Measurements from ENCODE around the gene TRPM1.
"Not testable (repeated sequence)": the region's sequence is repeated elsewhere in the genome, so short reads cannot be mapped to it uniquely, and the experiment has no call there.

TRPM1 gene

DNA sequence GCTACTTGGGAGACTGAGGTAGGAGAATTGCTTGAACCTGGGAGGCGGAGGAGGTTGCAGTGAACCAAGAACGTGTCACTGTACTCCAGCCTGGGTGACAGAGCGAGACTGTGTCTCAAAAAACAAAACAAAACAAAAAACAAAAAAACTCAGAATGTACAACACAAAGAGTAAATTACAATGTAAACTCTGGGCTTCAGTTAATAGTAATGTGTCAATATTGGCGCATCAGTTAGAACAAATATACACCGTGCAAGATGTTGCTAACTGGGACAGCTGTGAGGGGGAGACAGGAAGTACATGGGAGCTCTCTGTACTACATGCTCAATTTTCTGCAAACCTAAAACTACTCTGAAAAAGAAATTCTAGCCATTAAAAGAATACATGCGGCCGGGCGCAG lies 23.5 kb upstream of the TRPM1 start:
- DNase-seq (ENCODE audit: low read depth in 1 of 2, low spot score in 1 of 2) = no peak

- DNase-seq (ENCODE audit: low read depth in 1 of 2, low spot score in 1 of 2) = no peak
Observed at GRCh38 chr15:31116423-31117030, 15.0 kb upstream of the TRPM1 start.

DNA sequence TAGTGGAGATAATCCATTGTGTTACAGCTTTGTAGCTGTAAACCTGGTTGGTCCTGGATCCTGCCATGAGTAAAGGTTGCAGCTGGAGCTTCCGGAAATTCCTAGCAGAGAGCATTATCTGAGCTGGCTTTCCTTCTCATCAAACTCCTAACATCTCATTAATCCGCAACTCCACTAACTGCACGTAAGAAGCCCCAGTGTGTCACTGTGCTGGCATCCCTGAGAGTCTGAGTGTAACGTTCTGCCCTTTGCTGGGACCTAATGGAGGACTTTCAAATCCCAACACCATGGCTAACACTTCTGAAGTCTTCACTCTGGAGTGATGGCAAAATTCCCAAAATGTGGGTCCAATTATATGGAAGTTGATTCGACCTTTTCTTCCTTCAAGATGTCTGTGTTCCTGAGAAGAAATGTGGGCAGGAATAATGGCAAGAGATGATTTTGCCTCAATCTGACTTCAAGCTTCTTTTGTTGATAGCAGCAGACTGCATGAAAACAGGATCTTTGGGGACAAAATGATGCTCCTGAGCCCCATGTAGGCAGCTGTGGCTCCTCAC lies 9.6 kb upstream of the TRPM1 start:
- DNase-seq (ENCODE audit: low read depth in 1 of 2, low spot score in 1 of 2) = no peak

- no peak for DNase-seq (ENCODE audit: low read depth in 1 of 2, low spot score in 1 of 2)
Observed at GRCh38 chr15:31108836-31109235, 7.3 kb upstream of the TRPM1 start.

- DNase-seq (ENCODE audit: low read depth in 1 of 2, low spot score in 1 of 2) = no peak
Observed at GRCh38 chr15:31106495-31107300, 5.2 kb upstream of the TRPM1 start.

GRCh38 chr15:31104003-31104402 lies 2.5 kb upstream of the TRPM1 start:
- no peak for DNase-seq (ENCODE audit: low read depth in 1 of 2, low spot score in 1 of 2)

DNA sequence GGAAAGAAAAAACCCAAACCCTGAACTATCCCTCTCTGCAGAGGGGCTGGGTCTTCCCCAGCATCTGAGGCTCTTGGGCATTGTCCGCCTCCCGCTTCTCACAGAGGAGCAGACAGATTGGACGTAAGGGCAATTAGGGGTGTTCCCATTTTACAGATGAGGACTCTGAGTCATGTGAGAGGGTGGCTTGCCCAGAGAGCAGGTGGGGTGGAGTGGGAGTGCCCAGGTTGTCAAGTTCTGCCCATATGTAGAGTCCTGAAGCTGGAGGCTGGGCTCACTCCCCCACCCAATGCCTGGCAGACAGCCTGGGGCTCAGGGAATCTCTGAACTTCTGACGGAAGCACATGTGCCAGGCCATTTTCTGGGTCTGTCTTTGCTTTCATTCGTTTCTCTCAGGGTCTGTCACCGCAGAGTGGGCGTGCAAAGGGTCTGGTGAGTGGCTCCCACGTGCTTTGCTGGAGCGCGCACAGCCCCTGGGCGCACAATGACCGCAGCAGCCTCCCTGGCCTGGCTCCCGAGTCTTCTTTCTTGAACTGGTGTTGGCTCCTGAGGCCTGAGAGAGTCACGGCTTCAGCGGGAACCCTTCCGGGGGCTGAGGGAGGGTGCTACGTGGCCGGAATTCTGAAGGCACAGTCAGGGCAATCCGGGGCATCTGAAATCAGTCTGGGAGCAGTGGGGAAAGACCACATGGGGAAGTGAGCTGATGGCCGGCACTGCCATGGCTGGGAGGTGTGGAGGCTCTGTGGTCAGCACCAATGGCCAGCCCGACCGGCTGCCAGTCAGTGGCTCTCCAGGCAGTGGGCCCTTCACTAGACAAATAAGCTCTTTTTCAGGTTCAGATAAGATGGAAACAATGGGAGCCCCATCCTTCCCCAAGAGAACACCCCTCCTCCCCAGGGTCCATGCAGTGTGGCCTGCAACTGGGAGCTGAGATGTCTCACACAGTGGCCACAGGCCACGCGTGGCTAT lies 1.1 kb upstream of the TRPM1 start:
- DNase-seq (ENCODE audit: low read depth in 1 of 2, low spot score in 1 of 2) = no peak

- DNase-seq (ENCODE audit: low read depth in 1 of 2, low spot score in 1 of 2) = no peak
Observed at GRCh38 chr15:31102039-31102321, 455 bp upstream of the TRPM1 start.

DNA sequence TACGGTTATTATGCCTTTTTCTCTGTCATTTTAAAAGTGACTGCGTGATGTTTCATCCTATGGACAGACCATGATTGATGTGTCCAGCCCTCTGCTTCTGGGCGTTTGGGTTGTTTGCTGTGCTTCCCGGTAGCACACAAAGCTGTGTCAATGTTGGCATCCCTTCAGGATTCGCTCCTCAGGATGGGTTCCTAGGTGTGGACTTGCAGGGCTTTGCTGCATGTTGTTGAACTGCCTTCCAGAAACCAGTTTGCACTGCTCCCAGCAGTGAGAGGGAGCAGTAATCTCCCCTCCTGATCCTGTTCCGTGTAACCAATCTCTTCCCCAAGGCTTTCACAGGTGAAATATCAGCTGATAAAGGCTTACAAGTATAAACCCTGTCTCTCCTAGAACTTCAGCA lies 787 bp downstream of the TRPM1 start:
- no peak for DNase-seq (ENCODE audit: low read depth in 1 of 2, low spot score in 1 of 2)

DNA sequence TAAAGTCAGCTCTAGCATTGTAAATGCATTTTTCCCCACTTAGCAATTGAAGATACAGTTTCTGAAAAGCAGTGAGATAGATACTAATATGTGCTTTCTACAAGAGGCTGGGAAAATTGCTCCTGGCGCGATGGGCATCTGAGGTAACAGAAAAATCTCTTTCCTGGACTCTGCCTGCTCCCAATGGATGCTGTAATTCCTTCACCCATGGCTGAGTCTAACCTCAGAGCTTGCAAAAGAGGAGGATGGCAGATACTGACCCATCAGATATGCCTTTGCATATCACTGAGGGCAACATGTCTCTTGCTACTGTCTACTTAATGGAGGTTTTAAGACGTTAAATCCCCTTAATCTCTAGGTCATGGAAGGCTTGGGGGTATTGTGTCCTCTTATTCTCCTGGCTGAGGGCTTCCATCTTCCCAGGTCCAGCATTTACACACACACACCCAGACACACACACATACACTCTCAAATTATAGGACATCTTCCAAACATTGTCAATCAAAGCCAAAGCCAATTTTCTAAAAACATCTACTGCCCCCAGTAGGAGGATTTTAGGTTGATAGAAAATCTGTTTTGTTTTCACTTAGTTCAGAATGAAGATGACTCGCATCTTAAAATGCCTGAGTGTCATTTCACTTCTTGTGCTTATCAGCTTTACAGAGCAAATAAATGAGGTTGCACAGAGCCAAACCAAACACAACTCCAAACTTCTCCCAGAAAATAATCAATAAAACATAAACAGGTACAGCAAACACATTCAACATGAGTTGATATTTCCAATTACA lies 2.4 kb downstream of the TRPM1 start:
- no peak for DNase-seq (ENCODE audit: low read depth in 1 of 2, low spot score in 1 of 2)

DNA sequence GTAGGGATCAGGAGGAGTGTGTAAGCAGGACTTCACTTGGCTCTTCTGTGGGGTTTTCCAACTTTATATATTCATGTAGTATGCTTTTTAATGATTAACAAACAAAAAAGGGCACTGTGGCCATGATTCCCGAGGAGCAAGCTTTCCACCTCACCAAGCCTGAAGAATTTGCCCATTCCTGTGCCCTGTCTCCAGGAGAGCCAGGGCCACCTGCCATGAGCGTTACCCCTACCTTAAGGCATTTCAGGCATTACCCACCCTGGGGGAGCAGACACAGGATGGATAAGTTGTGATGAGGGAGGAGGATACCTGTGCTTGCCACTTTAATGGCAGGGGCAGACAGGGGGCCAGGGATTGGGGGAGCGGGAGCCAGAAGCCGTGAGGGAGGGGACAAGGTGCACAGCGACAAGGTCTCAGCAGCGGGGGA lies 3.0 kb downstream of the TRPM1 start:
- DNase-seq (ENCODE audit: low read depth in 1 of 2, low spot score in 1 of 2) = no peak

DNA sequence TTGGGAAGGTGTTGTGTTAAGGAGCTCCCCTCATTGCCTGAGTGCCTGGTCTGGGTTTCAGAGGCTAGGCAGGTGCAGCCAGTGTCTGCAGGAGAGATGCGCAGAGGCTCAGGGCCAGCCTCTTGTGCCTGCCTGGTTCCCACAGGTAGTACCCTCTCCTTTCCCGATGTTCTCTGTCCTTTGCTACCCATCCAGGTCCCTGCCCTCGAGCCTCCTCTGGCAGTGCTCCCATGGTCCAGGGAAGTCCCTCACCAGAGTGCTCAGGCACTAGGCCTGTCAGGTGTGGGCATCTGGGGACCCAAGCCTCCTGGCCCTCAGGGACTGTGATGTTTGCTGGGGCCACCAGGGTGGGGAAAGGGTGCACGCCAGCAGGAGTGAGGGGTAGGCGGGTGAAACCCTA lies 5.0 kb downstream of the TRPM1 start:
- no peak for DNase-seq (ENCODE audit: low read depth in 1 of 2, low spot score in 1 of 2)

- DNase-seq (ENCODE audit: low read depth in 1 of 2, low spot score in 1 of 2) = no peak
Observed at GRCh38 chr15:31091481-31091880, 10.0 kb downstream of the TRPM1 start.

DNA sequence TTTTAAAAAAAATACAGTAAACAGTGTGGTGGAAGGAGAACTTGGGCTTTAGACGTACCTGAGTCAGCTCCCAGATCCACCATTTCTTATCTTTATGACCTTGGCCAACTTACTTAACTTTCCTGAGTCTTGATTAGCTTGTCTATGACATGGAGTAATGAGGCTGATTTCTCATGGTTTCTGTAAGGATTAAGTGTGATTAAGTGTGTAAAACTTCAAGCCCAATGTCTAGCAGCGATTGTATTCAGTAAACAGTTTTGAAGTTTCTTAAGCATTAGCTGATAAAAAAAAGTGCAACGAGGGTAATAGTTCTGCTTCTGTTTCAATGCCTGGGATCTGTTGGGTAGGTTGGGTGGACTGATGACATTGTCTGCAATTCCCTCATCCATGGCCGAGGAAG lies 10.8 kb downstream of the TRPM1 start:
- no peak for DNase-seq (ENCODE audit: low read depth in 1 of 2, low spot score in 1 of 2)

GRCh38 chr15:31089368-31090047 lies 12.0 kb downstream of the TRPM1 start:
- DNase-seq (ENCODE audit: low read depth in 1 of 2, low spot score in 1 of 2) = no peak

DNA sequence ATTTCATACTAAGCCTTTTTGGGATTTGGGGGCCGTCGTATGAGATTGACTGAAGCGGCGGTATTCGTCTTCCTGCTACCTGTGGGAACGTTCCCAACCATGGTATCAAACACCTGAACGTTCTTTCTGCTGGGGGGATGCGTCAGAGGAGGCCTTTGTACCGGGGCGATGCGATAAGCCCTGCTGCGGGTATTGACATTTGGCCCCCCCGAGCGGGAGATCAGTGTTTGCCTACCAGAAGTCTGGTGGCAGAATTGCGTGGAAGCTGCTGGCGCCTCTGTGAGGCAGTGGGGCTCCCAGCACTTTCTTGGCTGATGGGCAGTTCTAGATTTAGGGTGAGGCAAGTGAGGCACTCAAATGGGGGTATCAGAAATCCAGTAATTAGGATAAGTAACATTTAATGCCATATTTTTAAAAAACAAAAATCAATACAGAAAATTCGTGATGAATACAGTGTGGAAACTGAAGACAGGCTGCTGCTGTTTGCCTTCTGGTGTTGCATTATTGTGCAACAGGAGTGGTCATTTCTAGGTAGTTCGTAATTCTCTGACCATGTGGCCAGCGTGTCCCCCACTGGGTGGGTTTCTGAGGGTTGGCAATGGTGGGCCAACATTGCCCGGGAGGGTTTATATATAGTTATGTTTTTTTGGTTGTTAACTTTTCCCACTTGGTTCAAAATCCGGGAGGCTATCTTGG lies 12.7 kb downstream of the TRPM1 start:
- no peak for DNase-seq (ENCODE audit: low read depth in 1 of 2, low spot score in 1 of 2)

GRCh38 chr15:31088041-31088440 lies 13.5 kb downstream of the TRPM1 start:
- not testable (repeated sequence) for DNase-seq (ENCODE audit: low read depth in 1 of 2, low spot score in 1 of 2)

DNA sequence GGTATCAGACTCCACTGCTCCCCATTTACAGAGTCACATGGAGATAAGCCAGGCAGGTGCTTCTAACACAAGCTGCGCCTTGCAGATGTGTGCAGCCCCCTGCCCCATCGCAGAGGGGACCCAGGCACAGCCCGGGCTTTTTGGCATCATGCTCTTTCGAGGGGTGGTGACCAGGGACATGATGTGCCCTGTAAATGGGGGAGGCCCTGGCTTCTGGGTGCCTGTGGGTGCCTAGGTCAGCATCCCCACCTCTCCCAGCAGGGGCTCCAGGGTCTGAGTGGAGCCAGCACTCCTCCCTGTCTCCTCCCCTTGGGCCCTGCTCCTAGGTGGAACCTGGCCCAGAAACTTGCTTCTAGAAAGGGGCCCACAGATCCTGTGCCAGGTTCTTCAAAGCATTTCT lies 15.2 kb downstream of the TRPM1 start:
- no peak for DNase-seq (ENCODE audit: low read depth in 1 of 2, low spot score in 1 of 2)

DNA sequence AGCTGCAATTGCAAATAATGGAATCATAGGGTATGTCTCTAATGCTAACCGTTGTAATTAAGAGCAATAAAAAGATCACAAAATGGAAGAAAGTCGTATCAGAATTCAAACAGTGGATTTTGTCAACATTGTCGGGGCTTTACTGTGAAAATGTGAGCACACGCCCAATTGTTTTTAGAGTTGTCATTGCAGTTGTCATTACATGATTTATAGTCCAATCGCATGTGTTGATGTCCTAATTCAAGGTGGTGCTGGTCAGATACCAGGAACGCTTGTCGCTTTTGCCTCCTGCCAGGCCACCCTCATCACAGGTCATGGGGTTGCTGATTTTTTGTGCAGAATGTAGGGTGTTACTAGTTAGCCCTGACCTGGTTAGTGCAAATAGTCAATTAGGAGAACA lies 16.2 kb downstream of the TRPM1 start:
- DNase-seq (ENCODE audit: low read depth in 1 of 2, low spot score in 1 of 2) = no peak

DNA sequence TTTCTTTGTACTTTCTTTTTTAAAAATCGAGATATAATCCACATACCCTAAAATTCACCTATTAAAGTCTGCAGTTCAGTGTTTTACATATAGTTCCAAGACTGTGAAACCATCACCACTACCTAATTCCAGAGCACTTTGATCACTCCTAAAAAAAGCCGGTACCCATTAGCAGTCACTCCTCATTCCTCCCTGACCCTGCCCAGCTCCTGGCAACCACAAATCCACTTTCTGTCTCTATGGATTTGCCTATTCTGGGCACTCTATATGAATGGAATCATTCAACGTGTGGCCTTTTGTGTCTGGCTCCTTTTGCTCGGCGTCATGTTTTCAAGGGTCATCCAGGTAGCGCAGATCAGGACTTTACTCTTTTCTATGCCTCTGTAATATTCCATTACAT lies 17.3 kb downstream of the TRPM1 start:
- DNase-seq (ENCODE audit: low read depth in 1 of 2, low spot score in 1 of 2) = no peak

All from activated CD4-positive, alpha-beta T cell treated with anti-CD3 and anti-CD28 coated beads, Interleukin-2, amount 50 U/mL, for 24 hours (primary cell).